HG02981 (cell line): ENCODE measurements around the gene CDC42EP1.
"Not testable (repeated sequence)": the region's sequence is repeated elsewhere in the genome, so short reads cannot be mapped to it uniquely, and the experiment has no call there.

Experiments used
- ATAC-seq: cut with Tn5 transposase; IDR thresholded peaks from one replicate; pipeline ENCODE4 v1.9.1; 2021; ENCODE audit warnings: mild to moderate bottlenecking, moderate library complexity; ENCODE audit not compliant: unreplicated experiment

The CDC42EP1 gene

DNA sequence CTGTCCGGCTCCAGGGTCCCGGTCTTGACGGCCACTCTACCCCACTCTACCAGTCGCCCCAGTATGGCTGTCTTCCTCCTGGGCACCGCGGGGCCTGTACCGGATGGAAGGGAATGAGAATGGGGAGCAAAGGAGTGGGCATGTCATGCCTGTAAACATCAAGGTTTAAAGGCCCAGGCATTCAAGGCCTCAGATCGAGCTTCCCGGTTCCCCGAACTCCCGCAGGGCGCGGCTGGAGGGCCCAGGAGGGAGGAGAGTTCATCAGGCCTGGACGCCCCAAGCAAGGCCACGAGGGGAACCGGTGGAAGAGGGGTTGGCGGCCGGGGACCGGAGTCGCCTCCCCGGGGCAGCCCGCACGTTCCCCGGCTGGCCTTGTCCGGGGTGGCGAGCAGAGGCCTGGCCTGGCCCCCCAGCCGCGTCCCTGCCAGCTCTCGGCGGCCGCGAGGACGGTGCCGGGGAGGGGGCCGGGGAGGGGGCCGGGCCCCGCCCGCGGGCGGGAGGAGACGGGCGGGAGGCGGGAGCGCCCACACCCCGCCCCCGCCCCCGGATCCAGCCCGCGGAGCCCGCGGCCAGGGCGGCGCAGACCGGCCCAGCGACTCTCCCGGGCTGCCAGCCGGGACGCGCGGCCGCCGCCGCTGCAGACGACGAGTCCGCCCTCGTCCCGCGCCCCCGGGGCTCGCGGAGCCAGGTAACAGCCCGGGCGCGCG lies at the start of gene CDC42EP1:
TSS of gene CDC42EP1 (plus strand) at position 580 of the 707 bp plus-strand sequence. CDS start 5,870 bp downstream, outside the sequence.
- no peak for ATAC-seq

- no peak for ATAC-seq
Observed at GRCh38 chr22:37511395-37512104, 48.7 kb upstream of the CDC42EP1 start.

DNA sequence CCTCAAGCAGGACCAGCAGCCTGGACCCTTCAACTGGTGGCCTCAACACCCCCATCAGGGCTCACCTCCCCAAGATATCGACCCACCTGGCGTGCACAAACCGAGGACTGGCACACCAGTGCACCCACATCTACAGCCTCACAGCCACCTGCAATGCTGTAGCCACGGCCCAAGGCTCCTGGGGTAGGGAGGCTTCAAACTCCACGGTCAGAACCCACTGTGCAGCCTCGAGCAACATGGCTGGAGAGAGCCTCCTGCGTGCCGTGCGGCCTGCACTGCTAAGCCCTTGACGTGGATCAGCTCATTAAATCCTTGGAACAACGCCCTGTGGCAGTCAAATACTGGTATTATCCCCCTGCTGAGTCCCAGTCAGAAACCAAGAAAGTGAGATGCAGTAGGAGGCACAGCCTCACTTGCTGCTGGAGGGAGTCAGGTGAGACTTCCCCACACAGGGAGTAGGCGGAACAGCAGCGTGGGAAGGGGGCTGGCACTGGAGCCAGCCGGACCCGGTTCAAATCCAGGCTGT lies 45.7 kb upstream of the CDC42EP1 start:
- ATAC-seq, result no peak

GRCh38 chr22:37515901-37516300 lies 44.4 kb upstream of the CDC42EP1 start:
- no peak for ATAC-seq

DNA sequence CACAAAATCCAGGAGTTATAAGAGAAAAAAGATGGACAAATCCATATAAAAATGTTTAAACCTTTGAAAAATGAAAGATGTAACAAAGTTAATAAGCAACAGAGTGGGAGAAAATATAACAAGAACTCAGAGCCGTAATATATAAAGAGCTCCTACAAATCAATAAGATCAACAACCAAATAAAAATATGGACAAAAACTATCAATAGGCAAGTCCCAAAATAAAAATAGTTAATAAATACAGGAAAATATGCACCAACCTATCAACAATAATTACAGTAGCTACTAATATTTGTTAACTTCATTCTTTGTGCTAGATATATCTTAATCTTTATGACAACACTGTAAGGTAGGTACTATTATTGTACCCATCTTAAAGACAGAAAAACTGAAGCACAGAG lies 43.8 kb upstream of the CDC42EP1 start:
- ATAC-seq, result no peak

GRCh38 chr22:37517826-37518450 lies 42.3 kb upstream of the CDC42EP1 start:
- ATAC-seq, result no peak

DNA sequence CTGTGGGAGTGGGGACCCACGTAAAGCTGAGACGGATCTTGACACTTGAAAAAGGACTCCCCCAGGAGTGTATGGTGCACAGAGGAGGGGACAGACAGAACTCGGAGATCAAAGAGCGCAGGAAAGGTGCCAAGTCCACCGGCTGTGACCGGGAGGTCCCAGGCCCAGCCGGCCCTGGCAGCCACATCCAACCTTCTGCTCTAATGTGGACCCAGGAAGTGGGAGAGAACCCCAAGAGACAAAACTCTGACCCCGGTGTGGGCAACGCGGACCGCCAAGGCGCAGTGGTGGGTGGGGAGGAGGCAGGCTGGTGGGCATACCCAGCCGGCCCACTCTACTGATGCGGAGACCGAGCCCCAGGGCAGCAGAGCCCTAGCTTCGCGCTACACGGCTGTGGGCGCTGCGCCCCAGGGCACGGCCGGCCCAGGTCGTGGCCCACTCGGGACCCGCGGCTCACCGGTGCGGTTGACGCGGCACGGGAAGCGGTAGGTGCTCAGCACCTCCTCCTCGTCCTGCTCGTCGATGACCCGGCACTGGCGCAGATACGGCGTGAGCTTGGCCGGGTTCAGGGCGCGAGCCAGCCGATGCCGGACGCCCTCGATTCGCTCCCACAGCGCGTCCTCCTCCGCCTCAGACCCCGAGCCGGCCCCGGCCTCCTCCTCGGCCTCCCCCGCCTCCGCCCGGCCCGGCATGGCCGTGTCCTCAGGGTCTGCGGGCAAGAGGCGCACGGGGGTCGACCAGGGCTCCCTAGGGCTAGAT lies 41.6 kb upstream of the CDC42EP1 start:
- ATAC-seq, result no peak

DNA sequence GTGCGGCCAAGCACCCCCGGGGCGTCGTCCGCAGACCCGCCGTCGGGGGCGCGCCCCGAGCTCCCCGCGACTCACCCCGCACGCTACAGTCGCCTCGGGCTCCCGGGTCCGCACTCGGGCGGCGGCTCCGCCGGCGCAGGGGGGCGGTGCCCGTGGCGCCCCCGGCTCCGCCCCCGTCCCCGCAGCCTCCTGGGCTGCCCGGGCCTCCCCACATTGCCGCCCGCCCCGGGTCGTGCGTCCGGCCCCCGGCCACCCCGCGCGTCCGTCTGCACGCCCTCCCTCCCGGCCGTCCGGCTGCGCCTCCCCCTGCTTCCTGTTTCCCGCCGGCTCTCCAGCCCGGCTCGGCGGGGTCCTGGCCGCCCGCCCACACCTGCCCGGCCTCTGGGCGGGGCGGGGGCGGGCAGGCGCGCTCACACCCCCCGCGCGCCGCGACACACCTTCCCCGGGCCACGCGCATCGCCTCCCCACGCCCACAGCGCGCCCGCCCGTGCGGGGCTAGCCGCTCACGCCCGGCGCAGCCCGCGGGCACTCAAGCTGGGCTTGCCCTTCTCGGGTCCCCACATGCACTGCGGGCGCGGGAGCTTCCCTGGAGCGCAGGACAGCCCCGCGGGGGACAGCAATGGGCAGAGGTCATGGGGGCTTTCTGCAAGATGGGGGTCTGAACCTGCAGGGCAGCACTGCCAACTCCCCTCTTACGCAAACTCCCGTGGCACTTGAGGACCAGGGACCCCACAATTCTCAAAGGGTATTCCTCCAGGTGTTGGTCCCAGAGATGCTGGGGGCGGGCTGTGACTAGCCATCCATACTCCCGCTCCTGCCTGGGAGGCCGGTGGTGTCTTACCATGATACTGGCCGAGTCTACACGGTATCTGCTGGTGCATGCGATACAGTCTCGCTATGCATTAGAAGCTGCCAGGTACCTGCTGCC lies 40.7 kb upstream of the CDC42EP1 start, which contains the start of gene CARD10:
TSS of gene CARD10 (minus strand) at position 148 of the 928 bp plus-strand sequence. CDS start 215 bp downstream, outside the sequence.
- ATAC-seq, result no peak

DNA sequence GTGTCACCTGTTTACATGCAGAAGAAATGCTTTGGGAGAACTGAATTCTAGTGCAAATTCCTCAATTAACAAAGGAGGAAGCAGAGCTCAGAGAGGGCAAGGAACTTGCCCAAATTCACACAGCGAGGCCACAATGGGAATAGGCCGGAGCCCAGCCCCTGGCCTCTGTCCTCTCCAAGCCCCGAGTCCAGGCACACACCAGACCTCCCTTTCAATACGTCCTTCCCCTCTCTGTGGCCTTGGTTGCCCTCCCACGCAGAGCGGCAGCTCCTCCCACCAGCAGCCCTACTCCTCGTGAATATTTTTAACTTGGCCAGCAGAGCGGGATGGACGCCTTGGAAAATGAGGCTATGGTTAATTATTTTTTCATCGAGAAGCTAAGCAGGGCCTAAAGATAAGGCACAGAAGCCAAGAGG lies 39.5 kb upstream of the CDC42EP1 start:
- no peak for ATAC-seq

- ATAC-seq, result no peak
Observed at GRCh38 chr22:37521236-37521739, 39.0 kb upstream of the CDC42EP1 start.

- no peak for ATAC-seq
Observed at GRCh38 chr22:37522482-37522881, 37.8 kb upstream of the CDC42EP1 start.

DNA sequence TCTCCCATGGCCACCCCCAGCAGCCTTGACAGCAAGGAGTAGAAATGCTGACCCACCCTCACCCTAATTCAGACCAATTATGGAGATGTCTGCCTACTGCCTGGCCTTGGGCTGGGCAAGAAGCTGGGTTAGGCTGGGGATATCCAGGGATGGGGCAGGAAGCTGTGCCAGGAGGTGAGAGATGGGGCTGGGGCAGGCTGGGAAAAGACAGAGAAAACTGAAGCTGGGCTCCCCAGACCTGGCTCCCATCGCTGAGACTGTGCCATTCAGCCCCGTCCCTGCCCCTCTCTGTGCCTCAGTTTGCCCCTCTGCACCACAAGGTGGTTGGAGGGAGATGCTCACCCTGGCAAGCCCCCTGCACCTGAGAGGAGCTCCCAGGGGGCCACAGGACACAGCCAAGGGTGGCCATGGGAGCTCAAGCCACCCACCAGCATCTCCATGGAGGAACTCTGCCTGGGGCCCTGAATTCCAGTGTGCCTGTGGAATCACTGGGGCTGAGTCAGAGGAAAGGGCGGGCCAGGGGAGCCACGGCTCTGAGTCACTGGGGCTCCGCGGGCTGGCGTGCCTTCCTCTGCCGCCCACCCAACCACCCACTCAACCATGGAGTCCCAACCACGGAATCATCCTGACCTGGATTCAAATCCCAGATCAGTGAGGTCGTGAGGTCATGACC lies 35.1 kb upstream of the CDC42EP1 start:
- ATAC-seq, result no peak

GRCh38 chr22:37525746-37526350 lies 34.4 kb upstream of the CDC42EP1 start:
- no peak for ATAC-seq

DNA sequence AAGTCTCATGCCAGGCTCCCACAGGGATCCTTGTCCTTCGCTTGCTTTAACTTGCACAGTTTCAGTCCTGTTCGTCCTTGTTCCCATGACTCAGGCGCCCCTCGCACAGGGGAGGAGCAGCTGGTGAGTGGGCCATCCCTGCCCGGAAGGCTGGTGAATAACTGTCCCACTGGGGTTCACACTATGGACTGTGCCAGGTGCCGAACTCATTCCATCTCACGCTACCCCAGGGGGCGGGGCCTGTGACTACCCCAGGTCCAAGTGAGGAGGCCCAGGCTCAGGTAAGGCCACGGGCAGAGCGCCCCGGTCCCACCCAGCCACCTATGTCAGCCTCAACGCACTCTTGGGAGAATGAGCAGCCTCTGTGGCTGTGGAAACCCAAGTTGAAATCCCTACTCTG lies 33.9 kb upstream of the CDC42EP1 start:
- ATAC-seq, result no peak

- ATAC-seq, result not testable (repeated sequence)
Observed at GRCh38 chr22:37527081-37527752, 33.1 kb upstream of the CDC42EP1 start.

DNA sequence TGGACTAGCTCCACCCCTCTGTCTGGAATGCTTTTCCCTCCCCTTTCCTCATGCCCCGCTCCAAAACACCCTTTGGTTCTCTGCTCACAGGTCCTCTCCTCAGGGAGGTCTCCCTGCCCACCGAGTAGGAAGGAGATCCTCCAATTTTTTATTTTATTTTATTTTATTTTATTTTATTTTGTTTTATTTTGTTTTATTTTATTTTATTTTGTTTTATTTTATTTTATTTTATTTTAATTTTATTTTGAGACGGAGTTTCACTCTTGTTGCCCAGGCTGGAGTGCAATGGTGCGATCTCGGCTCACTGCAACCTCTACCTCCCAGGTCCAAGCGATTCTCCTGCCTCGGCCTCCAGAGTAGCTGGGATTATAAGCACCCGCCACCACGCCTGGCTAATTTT lies 32.3 kb upstream of the CDC42EP1 start:
- not testable (repeated sequence) for ATAC-seq

GRCh38 chr22:37529652-37530345 lies 30.5 kb upstream of the CDC42EP1 start:
- ATAC-seq, result no peak
